Measurements from ENCODE around the gene MRPL50.
"Not testable (repeated sequence)": the region's sequence is repeated elsewhere in the genome, so short reads cannot be mapped to it uniquely, and the experiment has no call there.

MRPL50 gene

DNA sequence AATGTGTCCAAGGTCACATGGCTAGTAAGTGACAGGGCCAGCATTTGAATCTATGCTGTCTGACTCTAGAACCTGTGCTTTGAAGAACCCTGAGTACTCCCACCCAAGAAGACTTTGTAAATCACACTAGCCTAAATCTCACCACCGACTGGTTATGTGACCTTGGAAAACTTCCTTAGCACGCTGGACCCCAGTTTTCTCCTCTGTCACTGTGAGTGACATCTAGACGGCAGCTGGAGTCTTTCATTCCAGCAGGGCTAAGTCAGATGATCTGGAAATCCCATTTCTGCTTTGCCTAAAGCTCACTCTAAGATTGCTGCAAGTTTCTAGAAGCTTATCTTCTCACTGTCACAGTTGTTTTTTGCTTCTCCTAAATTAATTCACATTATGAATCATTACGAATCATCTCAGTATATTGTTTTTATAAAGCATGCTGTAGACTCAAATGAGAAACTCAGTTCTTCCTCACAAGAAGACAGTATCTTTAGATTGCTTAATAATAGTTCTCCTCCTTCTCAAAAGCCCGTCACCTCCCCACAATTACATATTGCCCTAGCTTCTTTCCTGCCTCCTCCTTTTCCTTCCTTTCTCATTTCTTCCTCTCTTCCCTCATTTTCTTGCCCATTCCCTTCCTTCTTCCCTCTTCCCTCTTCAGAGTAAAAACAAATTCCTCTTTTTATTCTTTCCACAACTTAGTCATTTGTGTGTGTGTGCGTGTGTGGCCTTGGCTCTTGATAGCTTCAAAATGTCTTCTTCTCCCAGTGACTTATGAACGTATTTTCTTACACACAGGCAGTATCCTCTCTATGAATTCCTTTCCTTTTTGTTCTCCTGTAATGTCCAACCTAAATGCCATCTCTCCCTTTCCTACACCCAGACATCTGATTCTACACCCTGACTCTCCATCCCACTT is 20.4 kb upstream of the MRPL50 start:
- DNase-seq (ENCODE audit: low spot score): no peak

DNA sequence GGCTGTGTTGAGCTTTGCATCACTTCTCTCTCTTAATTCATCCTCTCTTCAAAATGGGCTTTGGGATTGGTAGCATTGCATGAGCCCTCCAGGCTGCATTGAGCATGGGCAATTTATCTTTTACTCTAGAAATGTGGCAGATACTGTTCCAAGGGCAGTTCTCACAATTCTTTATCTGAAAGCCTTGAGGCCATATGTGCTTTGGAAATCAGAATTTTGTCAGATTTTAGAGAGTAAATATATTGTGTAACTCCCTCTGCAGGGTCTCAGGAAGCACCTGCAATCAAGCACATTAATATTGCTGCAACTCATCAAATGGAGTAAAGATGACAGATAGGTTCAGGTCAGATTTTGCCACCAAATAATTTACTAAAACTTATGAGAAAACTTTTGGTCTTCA is 19.6 kb upstream of the MRPL50 start:
- DNase-seq (ENCODE audit: low spot score): no peak

DNA sequence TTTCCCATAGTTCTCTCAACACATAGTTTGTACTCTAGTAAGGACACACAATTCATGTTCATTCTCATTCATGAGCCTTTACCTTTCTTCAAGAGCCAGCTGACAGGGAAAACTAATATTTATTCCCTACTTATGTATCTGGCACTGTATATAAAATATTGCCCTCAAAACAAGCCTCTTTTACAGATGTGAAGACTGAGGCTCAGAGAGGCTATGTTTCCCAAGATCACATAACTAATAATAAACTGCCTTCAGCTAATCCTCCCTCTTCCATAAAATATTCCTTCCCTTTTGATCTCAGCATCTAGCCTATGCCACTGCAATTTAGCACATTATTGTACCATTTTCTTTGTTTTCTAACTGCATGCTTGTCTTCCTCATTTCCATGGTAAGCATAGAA is 19.0 kb upstream of the MRPL50 start:
- no peak for DNase-seq (ENCODE audit: low spot score)

DNA sequence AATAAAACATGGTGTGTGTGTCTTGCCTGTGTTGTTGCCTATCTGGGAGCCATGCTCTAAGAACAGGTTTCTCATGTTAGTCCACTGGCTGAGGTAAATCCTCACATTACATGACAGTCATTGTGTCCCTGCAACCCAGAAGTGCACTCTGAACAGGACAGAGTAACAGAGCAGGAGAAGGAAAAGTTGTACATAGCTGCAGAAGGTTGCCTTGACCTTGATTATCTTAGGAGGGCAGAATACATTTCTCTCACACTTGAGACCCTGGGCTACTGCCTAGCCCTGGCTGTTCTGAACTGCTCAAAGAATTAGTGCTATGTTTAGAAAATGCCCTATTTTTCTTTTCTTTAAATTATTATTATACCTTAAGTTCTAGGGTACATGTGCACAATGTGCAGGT is 17.2 kb upstream of the MRPL50 start:
- no peak for DNase-seq (ENCODE audit: low spot score)

DNA sequence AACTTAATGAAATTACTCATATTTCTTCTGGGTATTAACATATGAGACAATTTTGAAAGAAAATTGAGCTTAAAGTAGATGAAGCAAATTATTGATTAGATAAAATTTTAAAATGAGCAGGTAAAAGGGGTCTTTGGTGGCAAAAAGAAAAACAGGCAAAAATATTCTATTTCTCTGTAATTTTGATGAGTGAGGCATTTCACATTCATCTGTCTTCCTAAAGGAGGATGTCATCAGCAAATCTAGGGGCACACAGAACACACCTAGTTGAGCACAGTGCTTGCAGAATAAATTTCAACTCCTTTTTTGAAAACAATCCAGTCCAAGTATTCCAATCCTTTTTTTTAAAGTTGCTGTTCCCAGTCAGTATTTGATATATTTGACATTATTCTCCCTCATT is 16.4 kb upstream of the MRPL50 start:
- no peak for DNase-seq (ENCODE audit: low spot score)

DNA sequence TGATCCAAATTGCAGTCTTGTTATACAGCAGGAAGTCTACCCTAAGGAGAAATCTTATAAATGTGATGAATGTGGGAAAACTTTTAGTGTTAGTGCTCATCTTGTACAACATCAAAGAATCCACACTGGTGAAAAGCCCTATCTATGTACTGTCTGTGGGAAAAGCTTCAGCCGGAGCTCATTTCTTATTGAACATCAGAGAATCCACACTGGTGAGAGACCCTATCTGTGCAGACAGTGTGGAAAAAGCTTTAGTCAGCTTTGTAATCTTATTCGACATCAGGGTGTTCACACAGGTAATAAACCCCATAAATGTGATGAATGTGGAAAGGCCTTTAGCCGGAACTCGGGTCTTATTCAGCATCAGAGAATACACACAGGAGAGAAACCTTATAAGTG is 10.7 kb upstream of the MRPL50 start:
- DNase-seq (ENCODE audit: low spot score): no peak

DNA sequence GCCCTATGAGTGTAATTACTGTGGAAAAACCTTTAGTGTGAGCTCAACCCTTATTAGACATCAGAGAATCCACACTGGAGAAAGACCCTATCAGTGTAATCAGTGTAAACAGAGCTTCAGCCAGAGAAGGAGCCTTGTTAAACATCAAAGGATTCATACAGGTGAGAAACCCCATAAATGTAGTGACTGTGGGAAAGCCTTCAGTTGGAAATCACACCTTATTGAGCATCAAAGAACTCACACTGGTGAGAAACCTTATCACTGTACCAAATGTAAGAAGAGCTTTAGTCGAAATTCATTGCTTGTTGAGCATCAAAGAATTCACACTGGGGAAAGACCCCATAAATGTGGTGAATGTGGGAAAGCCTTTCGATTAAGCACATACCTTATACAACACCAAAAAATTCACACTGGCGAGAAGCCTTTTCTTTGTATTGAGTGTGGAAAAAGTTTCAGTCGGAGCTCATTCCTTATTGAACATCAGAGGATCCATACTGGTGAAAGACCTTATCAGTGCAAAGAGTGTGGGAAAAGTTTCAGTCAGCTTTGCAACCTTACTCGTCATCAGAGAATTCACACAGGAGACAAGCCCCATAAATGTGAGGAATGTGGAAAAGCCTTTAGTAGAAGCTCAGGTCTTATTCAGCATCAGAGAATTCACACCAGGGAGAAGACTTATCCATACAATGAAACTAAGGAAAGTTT is 10.1 kb upstream of the MRPL50 start:
- DNase-seq (ENCODE audit: low spot score): no peak

DNA sequence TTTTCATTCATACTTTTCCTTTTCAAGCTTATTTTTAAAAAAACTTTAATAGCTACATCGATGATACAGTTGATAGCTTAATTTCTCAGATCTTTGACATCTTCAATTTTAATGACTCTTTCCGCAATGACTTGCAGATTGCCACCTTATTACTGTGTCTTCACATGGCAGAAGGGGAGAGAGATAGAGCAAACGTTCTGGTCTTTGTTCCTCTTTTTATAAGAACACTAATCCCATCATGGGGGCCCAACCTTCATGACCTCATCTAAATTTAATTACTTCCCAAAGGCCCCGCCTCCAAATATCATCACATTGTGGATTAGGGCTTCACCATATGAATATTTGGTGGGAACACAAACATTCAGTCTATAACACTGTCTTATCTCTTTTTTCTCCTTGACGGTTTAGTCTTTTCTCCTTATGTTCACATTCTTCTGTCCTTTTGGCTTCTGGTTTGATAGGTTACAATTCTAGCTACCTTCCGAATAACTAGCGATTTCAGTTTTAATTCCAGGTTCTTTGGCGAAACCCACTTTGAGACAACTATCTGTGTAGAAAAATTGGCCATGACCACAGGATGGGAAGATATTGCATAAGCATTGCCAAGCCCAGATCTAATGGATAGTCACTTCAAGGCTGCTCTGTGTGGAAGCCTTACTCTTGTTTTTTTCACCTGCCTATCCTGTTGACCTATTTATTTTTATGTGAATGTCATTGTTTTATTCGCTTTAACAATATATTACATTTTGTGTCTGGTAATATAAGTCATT is 5.3 kb upstream of the MRPL50 start:
- DNase-seq (ENCODE audit: low spot score): no peak

DNA sequence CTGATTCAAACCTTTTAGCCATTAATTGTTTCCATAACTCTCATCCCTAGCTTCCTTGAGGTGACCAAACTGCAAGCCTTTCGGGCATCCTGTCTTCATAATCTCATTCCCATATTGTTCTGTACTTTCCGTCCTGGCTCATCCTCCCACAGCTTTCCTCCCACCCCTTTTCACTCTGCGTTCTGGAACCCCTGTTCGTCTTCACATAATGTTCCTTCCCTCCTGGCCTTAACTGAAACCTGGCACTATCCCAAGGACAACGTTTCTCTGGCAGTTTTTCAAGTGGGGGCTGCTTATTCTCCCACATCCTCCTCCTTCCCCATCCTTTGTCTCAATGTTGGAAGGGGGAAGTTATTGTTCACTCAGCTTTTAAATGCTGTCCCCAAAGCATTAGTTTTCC is 1.7 kb upstream of the MRPL50 start:
- no peak for DNase-seq (ENCODE audit: low spot score)

DNA sequence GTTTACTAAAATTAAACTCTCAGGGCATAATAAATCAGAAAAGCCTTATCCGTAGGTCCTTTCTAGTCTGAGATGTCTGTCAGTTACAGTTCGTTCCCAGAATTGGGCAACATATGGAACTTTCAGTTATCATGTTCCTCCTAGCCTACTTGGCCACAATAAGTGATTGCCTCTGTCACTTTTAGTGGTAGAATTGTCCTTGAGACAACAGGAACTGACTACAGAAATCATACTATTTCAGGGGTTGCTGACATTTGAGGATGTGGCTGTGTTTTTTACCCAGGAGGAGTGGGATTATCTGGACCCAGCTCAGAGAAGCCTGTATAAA is 1.2 kb upstream of the MRPL50 start:
- no peak for DNase-seq (ENCODE audit: low spot score)

DNA sequence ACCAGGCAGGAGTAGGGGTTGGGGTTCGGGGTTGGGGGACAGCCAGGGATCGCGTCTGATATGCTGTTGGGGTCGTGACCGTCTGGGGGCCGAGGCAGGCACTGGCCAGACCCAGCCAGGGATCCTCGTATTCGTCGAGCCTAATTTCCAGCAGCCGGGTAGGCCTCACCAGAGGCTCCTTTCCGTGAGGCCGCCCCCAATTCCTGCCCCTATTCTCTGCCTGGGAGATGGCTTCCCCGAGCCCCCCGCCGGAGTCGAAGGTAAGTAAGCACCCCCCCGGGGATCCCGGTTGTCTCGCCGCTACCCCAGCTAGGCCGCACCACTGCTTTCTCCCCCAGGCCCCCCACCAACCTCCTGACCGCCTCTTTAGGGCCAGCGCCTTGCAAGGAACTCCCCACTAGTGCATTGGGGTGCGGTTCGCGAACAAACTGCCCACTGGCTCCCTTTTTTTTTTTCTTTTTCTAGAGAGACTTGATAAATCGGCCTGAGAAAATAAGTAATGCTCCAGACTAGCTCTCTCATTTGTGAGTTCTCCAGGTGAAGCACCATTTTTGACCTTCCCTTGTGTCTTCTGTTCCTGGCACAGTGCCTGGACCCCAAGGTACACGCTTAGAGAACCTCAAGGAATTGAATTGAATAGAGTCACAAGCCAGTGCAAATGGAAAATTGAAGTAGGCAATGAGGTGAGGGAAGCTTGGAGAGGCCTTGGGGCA is 668 bp upstream of the MRPL50 start:
- DNase-seq (ENCODE audit: low spot score): no peak

DNA sequence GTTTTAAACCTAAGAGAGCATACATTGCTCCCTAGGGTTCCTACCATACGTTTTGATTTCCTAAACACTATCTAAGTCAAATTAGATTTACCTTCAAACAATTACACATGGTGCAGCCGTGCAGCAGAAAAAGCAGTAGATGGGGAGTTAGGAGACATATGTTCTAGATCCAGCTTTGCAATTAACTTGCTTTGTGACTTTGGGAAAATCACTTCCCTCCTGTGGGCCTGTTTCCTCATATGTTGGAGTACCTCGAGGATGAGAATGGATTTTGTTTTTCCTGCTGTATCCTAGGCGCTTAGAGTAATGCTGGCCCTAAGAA is 711 bp downstream of the MRPL50 start:
- DNase-seq (ENCODE audit: low spot score): no peak

DNA sequence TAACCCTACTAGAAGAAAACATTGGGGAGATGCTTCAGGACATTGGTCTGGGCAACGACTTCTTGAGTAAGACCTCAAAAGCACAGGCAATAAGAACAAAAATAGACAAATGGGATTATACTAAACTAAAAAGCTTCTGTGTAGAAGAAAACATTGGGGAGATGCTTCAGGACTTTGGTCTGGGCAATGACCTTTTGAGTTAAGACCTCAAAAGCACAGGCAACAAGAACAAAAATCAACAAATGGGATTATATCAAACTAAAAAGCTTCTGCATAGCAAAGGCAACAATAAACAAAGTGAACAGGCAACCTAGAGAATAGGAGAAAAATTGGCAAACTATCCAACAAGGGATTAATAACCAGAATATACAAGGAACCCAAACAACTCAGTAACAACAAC is 3.7 kb downstream of the MRPL50 start:
- no peak for DNase-seq (ENCODE audit: low spot score)

DNA sequence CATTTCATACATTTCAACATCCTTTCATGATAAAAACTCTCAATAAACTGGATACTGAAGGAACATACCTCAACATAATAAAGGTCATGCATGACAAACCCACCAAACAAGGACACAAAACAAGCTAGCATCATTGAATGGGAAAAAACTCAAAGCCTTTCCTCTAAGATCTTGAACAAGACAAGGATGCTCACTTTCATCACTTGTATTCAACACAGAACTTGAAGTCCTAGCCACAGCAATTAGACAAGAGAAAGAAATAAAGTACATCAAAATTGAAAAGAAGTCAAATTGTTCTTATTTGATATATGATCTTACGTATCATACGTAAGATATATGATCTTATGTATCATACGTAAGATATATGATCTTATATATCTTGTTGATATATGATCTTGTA is 5.3 kb downstream of the MRPL50 start:
- DNase-seq (ENCODE audit: low spot score): no peak

DNA sequence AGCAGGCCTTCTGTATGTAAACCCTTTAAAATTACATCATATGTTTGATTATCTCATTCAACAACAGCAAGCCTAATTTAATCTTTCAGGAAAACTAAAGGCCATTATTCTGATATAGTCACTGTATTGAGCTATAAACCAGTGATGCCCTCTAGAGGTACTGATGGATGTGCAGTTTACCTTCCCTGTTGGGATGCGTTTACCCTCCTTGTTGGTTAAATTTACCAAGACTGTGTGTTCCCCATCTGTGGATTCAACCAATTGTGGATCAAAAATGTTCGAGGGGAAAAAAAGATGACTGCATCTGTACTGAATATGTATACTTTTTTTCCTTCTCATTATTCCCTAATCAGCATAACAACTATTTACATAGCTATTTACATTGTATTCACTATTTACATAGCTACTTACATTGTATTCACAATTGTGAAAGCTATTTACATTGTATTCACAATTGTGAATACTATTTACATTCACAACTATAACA is 9.9 kb downstream of the MRPL50 start:
- no peak for DNase-seq (ENCODE audit: low spot score)

DNA sequence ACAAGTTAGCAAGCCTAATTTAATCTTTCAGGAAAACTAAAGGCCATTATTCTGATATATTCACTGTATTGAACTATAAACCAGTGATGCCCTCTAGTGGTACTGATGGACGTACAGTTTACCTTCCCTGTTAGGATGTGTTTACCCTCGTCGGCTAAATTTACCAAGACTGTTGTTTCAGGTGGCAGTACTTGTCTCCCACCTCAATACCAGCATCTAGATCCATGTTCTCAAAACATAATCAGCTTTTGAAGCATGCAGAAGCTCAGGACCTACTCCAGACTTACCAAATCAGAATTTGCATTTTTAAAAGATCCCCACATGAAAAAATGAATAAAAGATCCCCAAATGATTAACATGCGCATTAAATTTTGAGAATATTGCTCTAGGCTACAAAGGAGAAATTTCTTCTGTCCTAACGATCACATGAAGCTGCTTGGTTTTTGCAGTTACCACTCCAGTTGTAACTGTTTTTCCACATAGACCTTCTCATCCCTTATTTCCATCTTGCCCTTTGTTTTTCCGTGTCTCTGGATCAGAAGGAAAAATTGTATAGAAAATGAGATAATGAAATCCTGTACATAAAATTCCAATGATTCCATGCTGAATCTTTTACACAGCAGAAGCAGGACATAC is 10.4 kb downstream of the MRPL50 start:
- DNase-seq (ENCODE audit: low spot score): peak; percentile 46

DNA sequence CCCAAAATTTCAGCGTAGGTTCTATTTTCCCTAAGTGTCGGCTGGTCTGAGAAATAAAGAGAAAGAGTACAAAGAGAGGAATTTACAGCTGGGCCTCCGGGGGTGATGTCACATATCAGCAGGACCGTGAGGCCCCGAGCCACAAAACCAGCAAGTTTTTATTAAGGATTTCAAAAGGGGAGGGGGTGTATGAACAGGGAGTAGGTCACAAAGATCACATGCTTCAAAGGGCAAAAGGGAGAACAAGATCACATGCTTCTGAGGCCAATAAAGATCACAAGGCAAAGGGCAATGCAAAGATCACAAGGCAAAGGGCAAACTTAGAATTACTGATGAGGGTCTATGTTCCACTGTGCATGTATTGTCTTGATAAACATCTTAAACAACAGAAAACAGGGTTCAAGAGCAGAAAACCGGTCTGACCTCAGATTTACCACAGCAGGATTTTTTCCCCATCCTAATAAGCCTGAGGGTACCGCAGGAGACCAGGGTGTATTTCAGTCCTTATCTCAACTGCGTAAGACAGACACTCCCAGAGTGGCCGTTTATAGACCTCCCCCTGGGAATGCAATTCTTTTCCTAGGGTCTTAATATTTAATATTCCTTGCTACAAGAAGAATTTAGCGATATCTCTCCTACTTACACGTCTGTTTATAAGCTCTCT is 13.4 kb downstream of the MRPL50 start, which contains the start of gene BAAT:
BAAT (minus strand) TSS at position 134 of the 664 bp plus-strand sequence. CDS start 13,602 bp downstream, outside the sequence.
- not testable (repeated sequence) for DNase-seq (ENCODE audit: low spot score)

DNA sequence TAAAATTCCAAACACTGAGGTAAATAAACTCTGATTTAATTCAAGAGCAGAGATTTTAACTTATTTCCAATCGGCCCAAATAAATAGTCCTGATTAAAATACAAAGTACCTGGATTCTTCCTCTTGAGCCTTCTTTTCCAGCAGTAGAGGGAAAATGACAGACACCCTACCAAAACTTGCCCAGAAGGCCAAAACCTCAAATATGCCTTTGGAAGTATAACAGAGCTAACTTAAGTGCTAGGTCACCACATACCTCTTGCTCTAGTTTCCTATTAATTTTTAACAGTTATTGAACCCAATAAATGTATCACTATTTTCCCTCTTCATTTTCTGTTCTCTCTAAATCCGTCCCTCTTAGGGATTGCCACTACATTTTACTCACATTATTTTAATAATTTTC is 15.1 kb downstream of the MRPL50 start:
- DNase-seq (ENCODE audit: low spot score): no peak

DNA sequence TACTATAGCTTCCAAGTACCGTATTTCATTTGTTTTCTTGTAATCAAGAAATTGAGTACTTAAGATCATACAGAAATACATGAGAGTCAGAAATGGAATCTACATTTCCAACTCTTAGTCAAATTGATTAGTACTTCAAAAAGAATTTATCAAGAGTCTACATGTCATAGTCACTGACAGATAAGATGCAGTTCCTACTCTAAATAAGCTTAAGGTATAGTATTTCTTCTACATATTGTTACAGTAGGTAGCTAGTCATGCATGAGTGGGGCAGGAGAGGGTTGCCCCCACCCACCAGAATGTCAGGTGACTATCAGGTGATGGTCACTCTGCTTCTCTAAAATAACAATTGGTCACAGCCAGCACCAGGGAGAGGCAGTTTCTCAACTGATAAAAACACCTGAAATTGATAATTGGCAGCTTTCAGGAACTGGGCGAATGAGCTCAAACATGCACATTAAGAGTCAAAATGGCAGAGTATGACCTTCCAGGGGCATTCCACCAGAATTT is 16.5 kb downstream of the MRPL50 start:
- no peak for DNase-seq (ENCODE audit: low spot score)

DNA sequence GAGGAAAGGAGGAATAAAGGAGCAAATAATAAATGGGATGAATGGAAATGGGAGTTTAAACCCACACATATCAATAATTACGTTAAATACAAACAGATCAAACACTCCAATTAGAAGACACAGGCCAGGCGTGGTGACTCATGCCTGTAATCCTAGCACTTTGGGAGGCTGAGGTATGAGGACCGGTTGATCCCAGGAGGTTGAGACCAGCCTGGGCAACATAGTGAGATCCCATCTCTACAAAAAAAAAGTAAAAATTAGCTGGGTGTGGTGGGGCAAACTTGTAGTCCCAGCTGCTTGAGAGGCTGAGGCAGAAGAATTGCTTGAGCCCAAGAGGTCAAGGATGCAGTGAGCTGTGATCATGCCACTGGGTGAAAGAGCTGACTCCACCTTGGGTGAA is 17.3 kb downstream of the MRPL50 start:
- no peak for DNase-seq (ENCODE audit: low spot score)

Data from SK-N-DZ (cell line).